ENCODE results near the gene CLDN20.
"Not testable (repeated sequence)": the region's sequence is repeated elsewhere in the genome, so short reads cannot be mapped to it uniquely, and the experiment has no call there.

Gene CLDN20

GRCh38 chr6:155245831-155246230 lies 18.0 kb upstream of the CLDN20 start:
- DNase-seq, result no peak

- no peak for DNase-seq
Measured at GRCh38 chr6:155246825-155247224, 17.0 kb upstream of the CLDN20 start.

GRCh38 chr6:155247618-155248007 lies 16.2 kb upstream of the CLDN20 start:
- DNase-seq, result no peak

GRCh38 chr6:155248008-155249001 lies 15.5 kb upstream of the CLDN20 start:
- no peak for DNase-seq

- DNase-seq, result no peak
Measured at GRCh38 chr6:155250701-155251381, 13.0 kb upstream of the CLDN20 start.

GRCh38 chr6:155252581-155252980 lies 11.2 kb upstream of the CLDN20 start:
- DNase-seq, result no peak

- no peak for DNase-seq
Measured at GRCh38 chr6:155253337-155253736, 10.5 kb upstream of the CLDN20 start.

- no peak for DNase-seq
Measured at GRCh38 chr6:155254139-155254538, 9.7 kb upstream of the CLDN20 start.

- DNase-seq, result no peak
Measured at GRCh38 chr6:155256122-155256795, 7.6 kb upstream of the CLDN20 start.

GRCh38 chr6:155257796-155258195 lies 6.0 kb upstream of the CLDN20 start:
- no peak for DNase-seq

- no peak for DNase-seq
Measured at GRCh38 chr6:155259204-155259603, 4.6 kb upstream of the CLDN20 start.

GRCh38 chr6:155259897-155260296 lies 3.9 kb upstream of the CLDN20 start:
- no peak for DNase-seq

GRCh38 chr6:155260686-155261085 lies 3.1 kb upstream of the CLDN20 start:
- DNase-seq, result no peak

- no peak for DNase-seq
Measured at GRCh38 chr6:155261111-155261900, 2.5 kb upstream of the CLDN20 start.

GRCh38 chr6:155262655-155263054 lies 1.2 kb upstream of the CLDN20 start:
- DNase-seq, result no peak

- no peak for DNase-seq
Measured at GRCh38 chr6:155264693-155265320, 994 bp downstream of the CLDN20 start.

GRCh38 chr6:155265843-155266535 lies 2.2 kb downstream of the CLDN20 start:
- no peak for DNase-seq

- DNase-seq, result no peak
Measured at GRCh38 chr6:155267411-155267810, 3.6 kb downstream of the CLDN20 start.

GRCh38 chr6:155268088-155268867 lies 4.5 kb downstream of the CLDN20 start:
- DNase-seq, result not testable (repeated sequence)

- DNase-seq, result no peak
Measured at GRCh38 chr6:155269765-155270164, 6.0 kb downstream of the CLDN20 start.
